ENCODE results near the gene C2orf68.

Gene C2orf68

GRCh38 chr2:85598594-85599340 lies 13.1 kb downstream of the C2orf68 start:
- TF ChIP-seq CTCF (IDR thresholded peaks at IDR 0.05), result no peak

GRCh38 chr2:85597241-85597640 lies 14.6 kb downstream of the C2orf68 start:
- TF ChIP-seq CTCF (IDR thresholded peaks at IDR 0.05), result no peak

- TF ChIP-seq CTCF (IDR thresholded peaks at IDR 0.05), result no peak
Measured at GRCh38 chr2:85596486-85597143, 15.3 kb downstream of the C2orf68 start.

GRCh38 chr2:85596026-85596333 lies 15.9 kb downstream of the C2orf68 start:
- TF ChIP-seq CTCF (IDR thresholded peaks at IDR 0.05), result no peak

- no peak for TF ChIP-seq CTCF (IDR thresholded peaks at IDR 0.05)
Measured at GRCh38 chr2:85595301-85596025, 16.4 kb downstream of the C2orf68 start, which contains the start of gene RNF181. Gene RNF181, plus strand, starts transcription at chr2:85595745. Its CDS starts 19 bp downstream, at chr2:85595764.

GRCh38 chr2:85594715-85595300 lies 17.1 kb downstream of the C2orf68 start:
- no peak for TF ChIP-seq CTCF (IDR thresholded peaks at IDR 0.05)

GRCh38 chr2:85593023-85593422 lies 18.8 kb downstream of the C2orf68 start:
- no peak for TF ChIP-seq CTCF (IDR thresholded peaks at IDR 0.05)

Data from LNCAP (cell line).